Measurements from ENCODE around the gene JAKMIP3.

- TF ChIP-seq, protein P1, sequence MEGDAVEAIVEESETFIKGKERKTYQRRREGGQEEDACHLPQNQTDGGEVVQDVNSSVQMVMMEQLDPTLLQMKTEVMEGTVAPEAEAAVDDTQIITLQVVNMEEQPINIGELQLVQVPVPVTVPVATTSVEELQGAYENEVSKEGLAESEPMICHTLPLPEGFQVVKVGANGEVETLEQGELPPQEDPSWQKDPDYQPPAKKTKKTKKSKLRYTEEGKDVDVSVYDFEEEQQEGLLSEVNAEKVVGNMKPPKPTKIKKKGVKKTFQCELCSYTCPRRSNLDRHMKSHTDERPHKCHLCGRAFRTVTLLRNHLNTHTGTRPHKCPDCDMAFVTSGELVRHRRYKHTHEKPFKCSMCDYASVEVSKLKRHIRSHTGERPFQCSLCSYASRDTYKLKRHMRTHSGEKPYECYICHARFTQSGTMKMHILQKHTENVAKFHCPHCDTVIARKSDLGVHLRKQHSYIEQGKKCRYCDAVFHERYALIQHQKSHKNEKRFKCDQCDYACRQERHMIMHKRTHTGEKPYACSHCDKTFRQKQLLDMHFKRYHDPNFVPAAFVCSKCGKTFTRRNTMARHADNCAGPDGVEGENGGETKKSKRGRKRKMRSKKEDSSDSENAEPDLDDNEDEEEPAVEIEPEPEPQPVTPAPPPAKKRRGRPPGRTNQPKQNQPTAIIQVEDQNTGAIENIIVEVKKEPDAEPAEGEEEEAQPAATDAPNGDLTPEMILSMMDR (IDR thresholded peaks at IDR 0.05), result no peak
- no peak for TF ChIP-seq POLR2A (IDR thresholded peaks at IDR 0.05)
These were observed 33.8 kb downstream of the JAKMIP3 start for GRCh38 chr10:132099389-132100090.
